Glutamatergic neuron (in vitro differentiated cells): ENCODE results near the gene TEX264. TPM values are rescaled to one million over a fixed set of nuclear protein-coding genes. Genes with fewer than 3 reads are reported as not detected.

Source experiments
- DNase-seq: peaks from one replicate; pipeline ENCODE4 v3.0.0; 2022
- H3K27ac Mint-ChIP-seq: one replicate; pipeline ENCODE4 v1.8.0; 2020; ENCODE audit warnings: mild to moderate bottlenecking, mixed read lengths, inconsistent platforms; ENCODE audit not compliant: unreplicated experiment
- H3K27me3 Mint-ChIP-seq: one replicate; pipeline ENCODE4 v1.8.0; 2020; ENCODE audit warnings: mild to moderate bottlenecking, moderate library complexity, mixed read lengths, inconsistent platforms; ENCODE audit not compliant: unreplicated experiment
- H3K36me3 Mint-ChIP-seq: one replicate; pipeline ENCODE4 v1.8.0; 2020; ENCODE audit warnings: mild to moderate bottlenecking, mixed read lengths, inconsistent platforms; ENCODE audit not compliant: unreplicated experiment
- H3K4me1 Mint-ChIP-seq: one replicate; pipeline ENCODE4 v1.8.0; 2020; ENCODE audit warnings: mild to moderate bottlenecking, low read depth, mixed read lengths, inconsistent platforms; ENCODE audit not compliant: unreplicated experiment
- H3K4me3 Mint-ChIP-seq: one replicate; pipeline ENCODE4 v1.8.0; 2020; ENCODE audit warnings: mild to moderate bottlenecking, mixed read lengths, inconsistent platforms; ENCODE audit not compliant: unreplicated experiment
- H3K9me3 Mint-ChIP-seq: one replicate; pipeline ENCODE4 v1.8.0; 2020; ENCODE audit warnings: mild to moderate bottlenecking, moderate library complexity, mixed read lengths, inconsistent platforms; ENCODE audit not compliant: unreplicated experiment
- total RNA-seq: library from RNA; stranded (reverse); fragmentation: NEBNext Ultra II Directional; extraction: Animal tissue kit (Norgen Biotek cat#: 25700); gene quantifications from one replicate; pipeline ENCODE4 v1.2.1, GENCODE V29; 2021; ENCODE audit not compliant: unreplicated experiment
- TF ChIP-seq, protein P1 (sequence below): fragments of 200-600 bp; sonication (generic); IDR thresholded peaks from one replicate; pipeline ENCODE4 v1.5.0; 2021; ENCODE audit not compliant: partially characterized antibody, unreplicated experiment

TEX264 gene
- total RNA-seq, 1 donor from 2014 or later: 13.2 TPM

DNA sequence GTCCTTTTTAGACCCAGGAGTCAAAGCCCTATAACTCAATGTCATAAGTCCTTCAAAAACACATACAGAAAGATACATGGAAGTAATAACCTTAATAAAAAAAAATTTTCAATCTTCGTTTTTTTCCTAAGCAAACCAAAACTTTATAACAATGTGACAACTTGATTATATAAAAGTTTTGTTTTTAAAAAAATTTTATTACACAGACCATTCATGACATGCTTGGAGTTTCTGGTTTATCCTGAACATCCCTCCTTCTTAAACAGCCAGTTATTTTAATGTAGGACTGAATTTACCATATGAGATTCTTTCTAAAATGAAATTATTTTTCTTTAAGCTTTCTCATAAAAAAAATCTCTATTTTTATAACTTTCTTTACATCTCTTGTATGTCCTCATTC, 77.3 kb downstream of the TEX264 start:
- Mint-ChIP-seq H3K4me1 (no peaks in the 10 kb centered on the region), H3K4me3 (no peak overlapping the region), H3K27ac (no peak overlapping the region), H3K9me3 (no peaks in the 10 kb centered on the region), H3K36me3 (no peaks in the 10 kb centered on the region), H3K27me3 (no peaks in the 10 kb centered on the region)
- TF ChIP-seq, protein P1, sequence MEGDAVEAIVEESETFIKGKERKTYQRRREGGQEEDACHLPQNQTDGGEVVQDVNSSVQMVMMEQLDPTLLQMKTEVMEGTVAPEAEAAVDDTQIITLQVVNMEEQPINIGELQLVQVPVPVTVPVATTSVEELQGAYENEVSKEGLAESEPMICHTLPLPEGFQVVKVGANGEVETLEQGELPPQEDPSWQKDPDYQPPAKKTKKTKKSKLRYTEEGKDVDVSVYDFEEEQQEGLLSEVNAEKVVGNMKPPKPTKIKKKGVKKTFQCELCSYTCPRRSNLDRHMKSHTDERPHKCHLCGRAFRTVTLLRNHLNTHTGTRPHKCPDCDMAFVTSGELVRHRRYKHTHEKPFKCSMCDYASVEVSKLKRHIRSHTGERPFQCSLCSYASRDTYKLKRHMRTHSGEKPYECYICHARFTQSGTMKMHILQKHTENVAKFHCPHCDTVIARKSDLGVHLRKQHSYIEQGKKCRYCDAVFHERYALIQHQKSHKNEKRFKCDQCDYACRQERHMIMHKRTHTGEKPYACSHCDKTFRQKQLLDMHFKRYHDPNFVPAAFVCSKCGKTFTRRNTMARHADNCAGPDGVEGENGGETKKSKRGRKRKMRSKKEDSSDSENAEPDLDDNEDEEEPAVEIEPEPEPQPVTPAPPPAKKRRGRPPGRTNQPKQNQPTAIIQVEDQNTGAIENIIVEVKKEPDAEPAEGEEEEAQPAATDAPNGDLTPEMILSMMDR: no peak
- DNase-seq: no peak

DNA sequence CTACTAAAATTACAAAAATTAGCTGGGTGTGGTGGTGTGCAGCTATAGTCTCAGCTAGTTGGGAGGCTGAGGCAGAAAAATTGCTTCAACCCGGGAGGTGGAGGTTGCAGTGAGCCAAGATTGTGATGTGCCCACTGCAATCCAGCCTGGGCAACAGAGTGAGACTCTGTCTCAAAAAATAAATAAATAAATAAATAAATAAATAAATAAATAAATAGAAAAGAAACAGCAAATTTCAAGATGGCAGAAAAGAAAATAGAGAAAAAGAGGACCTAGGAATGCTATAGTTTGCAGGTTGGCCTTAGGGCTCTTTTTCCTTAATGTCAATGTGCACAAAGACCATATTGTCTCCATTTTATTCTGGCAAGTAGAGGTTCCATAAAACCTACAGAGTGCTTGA, 79.8 kb downstream of the TEX264 start:
- H3K27ac Mint-ChIP-seq: no peak overlapping the region
- peaks cover 8% of the 10 kb centered on the region for H3K36me3 Mint-ChIP-seq
- no peak overlapping the region for H3K4me3 Mint-ChIP-seq
- no peaks in the 10 kb centered on the region for H3K27me3 Mint-ChIP-seq
- DNase-seq: no peak
- no peaks in the 10 kb centered on the region for H3K4me1 Mint-ChIP-seq
- TF ChIP-seq, protein P1: no peak
- peaks cover 5% of the 10 kb centered on the region for H3K9me3 Mint-ChIP-seq

DNA sequence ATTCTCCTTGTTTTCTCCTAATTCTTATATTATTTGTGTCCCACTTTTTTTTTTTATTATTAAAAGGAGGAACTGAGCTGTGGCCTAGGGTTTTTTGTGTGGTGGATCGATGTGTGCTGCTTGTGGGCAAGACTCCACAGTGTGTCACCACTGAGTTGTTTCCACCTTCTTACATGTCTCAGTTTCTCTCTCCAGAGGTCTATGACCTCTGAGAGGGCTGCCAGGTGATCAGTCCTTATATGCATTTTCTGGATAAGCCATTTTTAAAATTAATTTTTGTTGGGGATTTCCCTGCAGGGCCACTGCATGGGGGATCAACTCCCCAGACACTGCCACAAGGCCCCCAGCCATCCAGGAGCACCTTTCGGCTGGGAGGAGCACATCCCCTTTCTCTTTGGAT, 80.2 kb downstream of the TEX264 start:
- Mint-ChIP-seq H3K9me3 (peaks cover 6% of the 10 kb centered on the region), H3K4me3 (no peak overlapping the region)
- TF ChIP-seq, protein P1: no peak

More for the DNA sequence above, 80.2 kb downstream of the TEX264 start:
- no peaks in the 10 kb centered on the region for H3K4me1 Mint-ChIP-seq
- H3K27me3 Mint-ChIP-seq: no peaks in the 10 kb centered on the region
- no peak for DNase-seq
- H3K36me3 Mint-ChIP-seq: peaks cover 12% of the 10 kb centered on the region
- no peak overlapping the region for H3K27ac Mint-ChIP-seq

Other genes starting within 250 kb of the TEX264 start
- gene DCAF1, start 171.2 kb upstream of the TEX264 start, total RNA-seq: 15.4 TPM
- 64.3 TPM for gene RAD54L2, start 132.5 kb upstream of the TEX264 start, total RNA-seq
- 134 TPM for gene GRM2, start 35.8 kb downstream of the TEX264 start, total RNA-seq
- not detected for gene IQCF6, start 108.0 kb downstream of the TEX264 start, total RNA-seq
- gene IQCF2, start 190.4 kb downstream of the TEX264 start, total RNA-seq: not detected
- not detected for gene IQCF5, start 204.3 kb downstream of the TEX264 start, total RNA-seq
- not detected for gene IQCF1, start 232.1 kb downstream of the TEX264 start, total RNA-seq